NB4 (cell line): ENCODE measurements around the gene TSPAN5.

Source experiments
- MYC ChIP-seq: IDR thresholded peaks from 2 replicates; pipeline ENCODE4 v1.6.1; 2011; ENCODE audit warnings: low read depth, low read length
- POLR2A ChIP-seq: IDR thresholded peaks from 2 replicates; pipeline ENCODE4 v1.6.1; 2011; ENCODE audit warnings: mild to moderate bottlenecking; ENCODE audit not compliant: insufficient read length; ENCODE audit errors: extremely low read depth
- TF ChIP-seq, protein P1 (sequence below): IDR thresholded peaks from one replicate; pipeline ENCODE4 v1.5.1; 2012; ENCODE audit warnings: low read depth, low read length
- TF ChIP-seq, protein P2 (sequence below): IDR thresholded peaks from 2 replicates; pipeline ENCODE4 v1.6.1; 2011; ENCODE audit warnings: low read depth, low read length

DNA sequence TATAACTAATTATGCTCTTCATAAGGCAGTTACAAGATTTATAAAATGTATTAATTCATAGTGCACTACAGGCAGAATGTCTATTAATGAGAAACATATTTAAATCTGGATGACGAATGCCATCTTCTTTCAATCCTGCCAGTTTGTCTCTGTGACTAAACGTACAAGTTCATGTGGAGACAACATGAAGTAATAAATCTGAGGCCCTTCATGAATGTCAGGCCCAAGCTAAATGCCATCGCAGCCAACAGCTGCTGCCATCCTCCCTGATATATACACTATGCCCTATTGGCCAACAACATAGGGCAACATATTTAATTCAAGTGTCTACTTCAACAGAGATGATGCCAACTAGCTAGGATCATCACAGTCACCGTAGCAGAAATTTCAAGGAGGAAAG, 43.7 kb downstream of the TSPAN5 start:
- TF ChIP-seq, protein P1, sequence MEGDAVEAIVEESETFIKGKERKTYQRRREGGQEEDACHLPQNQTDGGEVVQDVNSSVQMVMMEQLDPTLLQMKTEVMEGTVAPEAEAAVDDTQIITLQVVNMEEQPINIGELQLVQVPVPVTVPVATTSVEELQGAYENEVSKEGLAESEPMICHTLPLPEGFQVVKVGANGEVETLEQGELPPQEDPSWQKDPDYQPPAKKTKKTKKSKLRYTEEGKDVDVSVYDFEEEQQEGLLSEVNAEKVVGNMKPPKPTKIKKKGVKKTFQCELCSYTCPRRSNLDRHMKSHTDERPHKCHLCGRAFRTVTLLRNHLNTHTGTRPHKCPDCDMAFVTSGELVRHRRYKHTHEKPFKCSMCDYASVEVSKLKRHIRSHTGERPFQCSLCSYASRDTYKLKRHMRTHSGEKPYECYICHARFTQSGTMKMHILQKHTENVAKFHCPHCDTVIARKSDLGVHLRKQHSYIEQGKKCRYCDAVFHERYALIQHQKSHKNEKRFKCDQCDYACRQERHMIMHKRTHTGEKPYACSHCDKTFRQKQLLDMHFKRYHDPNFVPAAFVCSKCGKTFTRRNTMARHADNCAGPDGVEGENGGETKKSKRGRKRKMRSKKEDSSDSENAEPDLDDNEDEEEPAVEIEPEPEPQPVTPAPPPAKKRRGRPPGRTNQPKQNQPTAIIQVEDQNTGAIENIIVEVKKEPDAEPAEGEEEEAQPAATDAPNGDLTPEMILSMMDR, result no peak
- TF ChIP-seq, protein P2, sequence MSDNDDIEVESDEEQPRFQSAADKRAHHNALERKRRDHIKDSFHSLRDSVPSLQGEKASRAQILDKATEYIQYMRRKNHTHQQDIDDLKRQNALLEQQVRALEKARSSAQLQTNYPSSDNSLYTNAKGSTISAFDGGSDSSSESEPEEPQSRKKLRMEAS, result no peak
- TF ChIP-seq POLR2A, result no peak
- no peak for TF ChIP-seq MYC
